ENCODE results near the gene DMXL1. TPM values are rescaled to one million over a fixed set of nuclear protein-coding genes. Genes with fewer than 3 reads are reported as not detected.
"Not testable (repeated sequence)": the region's sequence is repeated elsewhere in the genome, so short reads cannot be mapped to it uniquely, and the experiment has no call there.

The DMXL1 gene
- polyA plus RNA-seq, 2 of the 4 experiments (the other 2 are of a cell fraction): 8.4 to 28.8 TPM

DNA sequence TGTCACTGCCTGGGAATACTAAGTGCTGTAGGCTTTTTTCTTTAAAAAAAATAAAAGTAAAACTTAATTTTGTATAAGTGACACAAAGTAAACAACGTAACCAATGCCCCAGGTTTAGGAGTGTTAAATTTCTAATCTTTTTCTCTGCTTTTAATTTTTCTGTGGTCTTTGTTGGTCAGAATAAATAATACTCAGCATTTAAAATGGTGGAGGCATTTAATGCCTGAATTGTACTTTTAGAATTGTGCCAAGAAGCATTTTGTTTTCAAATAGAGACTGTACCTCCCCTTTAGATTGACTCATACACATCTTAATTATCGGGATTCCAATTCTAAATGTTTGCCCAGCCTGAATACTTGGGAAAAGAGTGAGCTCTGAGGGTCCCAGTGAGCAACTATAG is 1.6 kb downstream of the DMXL1 start:
- ATAC-seq: no peak
- TF ChIP-seq TP53 (CRISPR knock-in tag; IDR thresholded peaks at IDR 0.05) (no peak), SREBF2 (IDR thresholded peaks at IDR 0.05) (no peak), BHLHE40 (IDR thresholded peaks at IDR 0.05; ENCODE audit: low read depth, low read length) (no peak), NR3C1 (IDR thresholded peaks at IDR 0.05) (no peak), KDM1A (IDR thresholded peaks at IDR 0.05; ENCODE audit: low read depth) (no peak), HEYL (CRISPR knock-in tag; IDR thresholded peaks at IDR 0.05) (no peak), RFX5 (IDR thresholded peaks at IDR 0.05) (no peak), CHD2 (IDR thresholded peaks at IDR 0.05; ENCODE audit: low read length, partially characterized antibody) (no peak), HDAC2 (IDR thresholded peaks at IDR 0.05) (no peak), SMC3 (IDR thresholded peaks at IDR 0.05) (no peak), RAD21 (conservative IDR thresholded peaks at IDR 0.05 in 1 of 2, IDR thresholded peaks at IDR 0.05 in 1 of 2) (no peak)
- TF ChIP-seq, protein P1, sequence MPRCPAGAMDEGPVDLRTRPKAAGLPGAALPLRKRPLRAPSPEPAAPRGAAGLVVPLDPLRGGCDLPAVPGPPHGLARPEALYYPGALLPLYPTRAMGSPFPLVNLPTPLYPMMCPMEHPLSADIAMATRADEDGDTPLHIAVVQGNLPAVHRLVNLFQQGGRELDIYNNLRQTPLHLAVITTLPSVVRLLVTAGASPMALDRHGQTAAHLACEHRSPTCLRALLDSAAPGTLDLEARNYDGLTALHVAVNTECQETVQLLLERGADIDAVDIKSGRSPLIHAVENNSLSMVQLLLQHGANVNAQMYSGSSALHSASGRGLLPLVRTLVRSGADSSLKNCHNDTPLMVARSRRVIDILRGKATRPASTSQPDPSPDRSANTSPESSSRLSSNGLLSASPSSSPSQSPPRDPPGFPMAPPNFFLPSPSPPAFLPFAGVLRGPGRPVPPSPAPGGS (IDR thresholded peaks at IDR 0.05): no peak
- TF ChIP-seq, protein P2, sequence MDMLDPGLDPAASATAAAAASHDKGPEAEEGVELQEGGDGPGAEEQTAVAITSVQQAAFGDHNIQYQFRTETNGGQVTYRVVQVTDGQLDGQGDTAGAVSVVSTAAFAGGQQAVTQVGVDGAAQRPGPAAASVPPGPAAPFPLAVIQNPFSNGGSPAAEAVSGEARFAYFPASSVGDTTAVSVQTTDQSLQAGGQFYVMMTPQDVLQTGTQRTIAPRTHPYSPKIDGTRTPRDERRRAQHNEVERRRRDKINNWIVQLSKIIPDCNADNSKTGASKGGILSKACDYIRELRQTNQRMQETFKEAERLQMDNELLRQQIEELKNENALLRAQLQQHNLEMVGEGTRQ (IDR thresholded peaks at IDR 0.05): no peak
- TF ChIP-seq, protein P3, sequence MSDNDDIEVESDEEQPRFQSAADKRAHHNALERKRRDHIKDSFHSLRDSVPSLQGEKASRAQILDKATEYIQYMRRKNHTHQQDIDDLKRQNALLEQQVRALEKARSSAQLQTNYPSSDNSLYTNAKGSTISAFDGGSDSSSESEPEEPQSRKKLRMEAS (IDR thresholded peaks at IDR 0.05): no peak
- TF ChIP-seq, protein P4, sequence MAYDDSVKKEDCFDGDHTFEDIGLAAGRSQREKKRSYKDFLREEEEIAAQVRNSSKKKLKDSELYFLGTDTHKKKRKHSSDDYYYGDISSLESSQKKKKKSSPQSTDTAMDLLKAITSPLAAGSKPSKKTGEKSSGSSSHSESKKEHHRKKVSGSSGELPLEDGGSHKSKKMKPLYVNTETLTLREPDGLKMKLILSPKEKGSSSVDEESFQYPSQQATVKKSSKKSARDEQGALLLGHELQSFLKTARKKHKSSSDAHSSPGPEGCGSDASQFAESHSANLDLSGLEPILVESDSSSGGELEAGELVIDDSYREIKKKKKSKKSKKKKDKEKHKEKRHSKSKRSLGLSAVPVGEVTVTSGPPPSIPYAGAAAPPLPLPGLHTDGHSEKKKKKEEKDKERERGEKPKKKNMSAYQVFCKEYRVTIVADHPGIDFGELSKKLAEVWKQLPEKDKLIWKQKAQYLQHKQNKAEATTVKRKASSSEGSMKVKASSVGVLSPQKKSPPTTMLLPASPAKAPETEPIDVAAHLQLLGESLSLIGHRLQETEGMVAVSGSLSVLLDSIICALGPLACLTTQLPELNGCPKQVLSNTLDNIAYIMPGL (CRISPR knock-in tag; IDR thresholded peaks at IDR 0.05; ENCODE audit: borderline replicate concordance): no peak
- H3K4me3 ChIP-seq: peak overlapping the region; percentile 74; the same call in 1 of the 3 replicates
- DNase-seq (ENCODE audit: low read depth in 1 of 2, low spot score in 1 of 2): no peak
- peak overlapping the region; percentile 86 for H3K4me2 ChIP-seq
- no peak overlapping the region for H3K27ac ChIP-seq
- ChIA-PET POLR2A (no interaction called here), CTCF (interaction anchor here (1.3 kb wide), 1 partner anchor 84 kb away, joined by 3 read pairs; the partner anchor contains the start of gene DTWD2)
- H3K4me1 ChIP-seq: peaks cover 19% of the 10 kb centered on the region
- 63% methylated on average over 2 of the region's 2 CpGs for WGBS (ENCODE audit: missing lambda C conversion rate)
- no peak for FAIRE-seq
- H3K9me3 ChIP-seq: no peaks in the 10 kb centered on the region

DNA sequence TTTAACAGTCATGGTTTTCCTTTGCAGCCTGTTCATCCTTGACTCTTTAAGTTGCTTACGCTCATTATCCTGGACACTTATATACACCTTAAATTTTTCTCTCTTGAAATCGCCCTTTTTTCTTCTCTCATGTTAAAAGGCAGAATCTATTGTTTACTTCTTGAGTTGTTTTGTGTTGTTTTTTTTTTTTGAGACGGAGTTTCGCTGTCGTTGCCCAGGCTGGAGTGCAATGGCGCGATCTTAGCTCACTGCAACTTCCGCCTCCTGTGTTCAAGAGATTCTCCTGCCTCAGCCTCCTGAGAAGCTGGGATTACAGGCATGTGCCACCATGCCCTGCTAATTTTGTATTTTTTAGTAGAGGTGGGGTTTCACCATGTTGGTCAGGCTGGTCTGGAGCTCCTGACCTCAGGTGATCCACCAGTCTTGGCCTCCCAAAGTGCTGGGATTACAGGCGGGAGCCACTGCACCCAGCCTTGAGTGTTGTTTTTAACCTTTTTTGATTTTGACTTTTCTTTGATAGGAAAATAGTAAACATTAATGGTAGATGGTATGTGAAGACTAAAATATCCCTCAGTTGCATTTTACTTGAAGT is 3.0 kb downstream of the DMXL1 start:
- H3K4me1 ChIP-seq: peaks cover 19% of the 10 kb centered on the region
- POLR2A ChIA-PET; DNase-seq (ENCODE audit: low read depth in 1 of 2, low spot score in 1 of 2); FAIRE-seq; ATAC-seq; H3K9me3 ChIP-seq; H3K4me2 ChIP-seq; H3K27ac ChIP-seq; H3K4me3 ChIP-seq: not testable (repeated sequence)
- CTCF ChIA-PET: interaction anchor here (0.7 to 1.5 kb wide), 3 partner anchors 86 to 338 kb away, joined by 3 read pairs; no protein-coding TSS in a partner anchor
- WGBS (ENCODE audit: missing lambda C conversion rate): 84% methylated on average over 9 of the region's 9 CpGs

DNA sequence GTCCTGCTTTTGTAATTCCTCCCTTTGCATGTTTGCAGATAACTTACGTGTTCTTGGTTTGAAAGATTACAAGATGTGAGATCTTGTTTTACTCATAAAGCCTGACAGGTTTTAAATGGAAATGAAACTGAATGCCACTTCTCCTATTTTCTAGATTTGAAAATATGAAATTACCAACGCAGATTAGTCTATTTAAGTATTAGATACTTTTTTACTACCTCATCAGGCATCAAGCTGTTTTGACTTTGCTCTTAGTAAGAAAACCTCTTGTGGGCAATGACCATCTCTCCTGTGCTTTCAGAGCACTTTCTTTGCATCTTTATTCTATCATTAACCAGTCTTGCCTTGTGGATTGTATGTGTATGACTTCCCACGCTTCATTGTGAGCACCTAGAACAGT is 3.5 kb downstream of the DMXL1 start:
- DNase-seq (ENCODE audit: low read depth in 1 of 2, low spot score in 1 of 2) (no peak), FAIRE-seq (no peak), ATAC-seq (no peak)
- H3K4me1 ChIP-seq: peaks cover 18% of the 10 kb centered on the region
- no peak overlapping the region for H3K4me3 ChIP-seq
- 92% methylated on average over 3 of the region's 3 CpGs for WGBS (ENCODE audit: missing lambda C conversion rate)
- H3K4me2 ChIP-seq: no peak overlapping the region
- no peaks in the 10 kb centered on the region for H3K9me3 ChIP-seq
- ChIA-PET CTCF (interaction anchor here (0.6 to 1.5 kb wide), 4 partner anchors 47 to 332 kb away, joined by 3 to 4 read pairs (median 3); no protein-coding TSS in a partner anchor), POLR2A (no interaction called here)
- TF ChIP-seq, protein P5, sequence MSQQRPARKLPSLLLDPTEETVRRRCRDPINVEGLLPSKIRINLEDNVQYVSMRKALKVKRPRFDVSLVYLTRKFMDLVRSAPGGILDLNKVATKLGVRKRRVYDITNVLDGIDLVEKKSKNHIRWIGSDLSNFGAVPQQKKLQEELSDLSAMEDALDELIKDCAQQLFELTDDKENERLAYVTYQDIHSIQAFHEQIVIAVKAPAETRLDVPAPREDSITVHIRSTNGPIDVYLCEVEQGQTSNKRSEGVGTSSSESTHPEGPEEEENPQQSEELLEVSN (IDR thresholded peaks at IDR 0.05; ENCODE audit: borderline replicate concordance, low read depth): no peak
- no peak for TF ChIP-seq CHD2 (IDR thresholded peaks at IDR 0.05; ENCODE audit: low read length, partially characterized antibody)
- no peak for TF ChIP-seq FOXS1 (CRISPR knock-in tag; IDR thresholded peaks at IDR 0.05)
- no peak for TF ChIP-seq ZNF302 (CRISPR knock-in tag; IDR thresholded peaks at IDR 0.05)
- TF ChIP-seq NFE2L2 (conservative IDR thresholded peaks at IDR 0.05; ENCODE audit: low read length): no peak
- TF ChIP-seq, protein P6, sequence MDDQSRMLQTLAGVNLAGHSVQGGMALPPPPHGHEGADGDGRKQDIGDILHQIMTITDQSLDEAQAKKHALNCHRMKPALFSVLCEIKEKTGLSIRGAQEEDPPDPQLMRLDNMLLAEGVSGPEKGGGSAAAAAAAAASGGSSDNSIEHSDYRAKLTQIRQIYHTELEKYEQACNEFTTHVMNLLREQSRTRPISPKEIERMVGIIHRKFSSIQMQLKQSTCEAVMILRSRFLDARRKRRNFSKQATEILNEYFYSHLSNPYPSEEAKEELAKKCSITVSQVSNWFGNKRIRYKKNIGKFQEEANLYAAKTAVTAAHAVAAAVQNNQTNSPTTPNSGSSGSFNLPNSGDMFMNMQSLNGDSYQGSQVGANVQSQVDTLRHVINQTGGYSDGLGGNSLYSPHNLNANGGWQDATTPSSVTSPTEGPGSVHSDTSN (IDR thresholded peaks at IDR 0.05): no peak
- no peak for TF ChIP-seq POLR2A (IDR thresholded peaks at IDR 0.05; ENCODE audit: low read length)
- TF ChIP-seq SREBF2 (IDR thresholded peaks at IDR 0.05): no peak
- TF ChIP-seq EHF (CRISPR knock-in tag; IDR thresholded peaks at IDR 0.05): no peak
- TF ChIP-seq KDM5A (IDR thresholded peaks at IDR 0.05): no peak
- no peak for TF ChIP-seq EHMT2 (IDR thresholded peaks at IDR 0.05; ENCODE audit: low read depth)
- TF ChIP-seq, protein P7, sequence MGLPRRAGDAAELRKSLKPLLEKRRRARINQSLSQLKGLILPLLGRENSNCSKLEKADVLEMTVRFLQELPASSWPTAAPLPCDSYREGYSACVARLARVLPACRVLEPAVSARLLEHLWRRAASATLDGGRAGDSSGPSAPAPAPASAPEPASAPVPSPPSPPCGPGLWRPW (IDR thresholded peaks at IDR 0.05): no peak
- no peak for TF ChIP-seq MAZ (IDR thresholded peaks at IDR 0.05; ENCODE audit: borderline replicate concordance, low read depth, low read length)
- no peak for TF ChIP-seq TP53 (CRISPR knock-in tag; IDR thresholded peaks at IDR 0.05)
- no peak for TF ChIP-seq HOXB5 (CRISPR knock-in tag; IDR thresholded peaks at IDR 0.05)
- TF ChIP-seq ZC3H11A (IDR thresholded peaks at IDR 0.05): no peak
- TF ChIP-seq PHF8 (IDR thresholded peaks at IDR 0.05; ENCODE audit: borderline replicate concordance, low read depth): no peak
- no peak for TF ChIP-seq RCOR1 (IDR thresholded peaks at IDR 0.05; ENCODE audit: low read depth, low read length)
- H3K27ac ChIP-seq: no peak overlapping the region

Measured in A549 (cell line).